GM12878 (cell line): ENCODE data around the gene IFITM5. TPM values are rescaled to one million over a fixed set of nuclear protein-coding genes. Genes with fewer than 3 reads are reported as not detected.
"Not testable (repeated sequence)": the region's sequence is repeated elsewhere in the genome, so short reads cannot be mapped to it uniquely, and the experiment has no call there.

Source experiments
- ATAC-seq: fragments of 200-7000 bp; cut with Tn5 transposase; 3 replicates; pipeline ENCODE4 v1.9.1; 2020; ENCODE audit warnings: mild to moderate bottlenecking, moderate library complexity
- BruUV-seq: library from RNA; stranded (reverse); fragments of 400-500 nt; replicated peaks from 2 replicates; lab custom pipeline; 2021; lab: Mats Ljungman, UMichigan
- CTCF ChIA-PET: fragments of 300-600 bp; sonication (Branson Sonifier 250); formaldehyde crosslinking; extraction: SDS; loops from one replicate; lab custom pipeline; 2021; ENCODE audit warnings: inconsistent platforms; lab: Yijun Ruan, JAX
- POLR2A ChIA-PET: fragments of 350-600 bp; formaldehyde crosslinking; extraction: SDS; loops from one replicate; lab custom pipeline; 2021; ENCODE audit warnings: inconsistent platforms; lab: Charles Lee
- RAD21 ChIA-PET: fragments of 300-600 bp; sonication (Branson Sonifier 250); formaldehyde crosslinking; loops from one replicate; lab custom pipeline; 2023; ENCODE audit warnings: antibody characterized with exemption; ENCODE audit not compliant: unreplicated experiment; lab: Charles Lee
- SMC1A ChIA-PET: fragments of 300-600 bp; sonication (Branson Sonifier 250); formaldehyde crosslinking; loops from one replicate; lab custom pipeline; 2023; ENCODE audit not compliant: unreplicated experiment, uncharacterized antibody; lab: Charles Lee
- DNase-seq: peaks from one replicate; pipeline ENCODE4 v3.0.0-alpha.2; 2011; ENCODE audit warnings: low read depth, low spot score
- FAIRE-seq: peaks from 3 replicates; lab custom pipeline; 2011; peaks lifted over from hg19 to GRCh38; lab: Jason Lieb, UNC
- H2AFZ ChIP-seq: 2 replicates; pipeline ENCODE4 v1.6.0; 2011; ENCODE audit warnings: low read depth, low read length, control low read depth; ENCODE audit not compliant: control insufficient read depth
- H3K27ac ChIP-seq: 2 replicates; pipeline ENCODE4 v1.5.1; 2011; ENCODE audit warnings: control low read depth; ENCODE audit not compliant: control insufficient read depth, insufficient read depth
- H3K27me3 ChIP-seq, 2 experiments: replicated peaks in 1 of 2; 2 replicates each; pipeline versions ENCODE4 v1.6.0 to v1.6.1; 2011; ENCODE audit warnings: low read length in 1 of 2; ENCODE audit not compliant: control insufficient read depth in 2 of 2, insufficient read depth in 2 of 2
- H3K36me3 ChIP-seq, 2 experiments: 2 replicates each; pipeline ENCODE4 v1.5.1; 2011; ENCODE audit warnings: low read length in 1 of 2; ENCODE audit not compliant: control insufficient read depth in 2 of 2, insufficient read depth in 2 of 2
- H3K4me1 ChIP-seq: 2 replicates; pipeline ENCODE4 v1.6.1; 2011; ENCODE audit warnings: mild to moderate bottlenecking, low read length, moderate library complexity, mixed read lengths; ENCODE audit not compliant: control insufficient read depth, insufficient read depth
- H3K4me2 ChIP-seq: 2 replicates; pipeline ENCODE4 v1.6.0; 2011; ENCODE audit warnings: control low read depth; ENCODE audit not compliant: control insufficient read depth, insufficient read depth
- H3K4me3 ChIP-seq: fragments of 200-600 bp; sonication (generic); 2 replicates; pipeline ENCODE4 v1.5.1; 2016
- H3K79me2 ChIP-seq: 2 replicates; pipeline ENCODE4 v1.6.0; 2011; ENCODE audit warnings: low read length; ENCODE audit not compliant: control insufficient read depth, insufficient read depth
- H3K9ac ChIP-seq: 2 replicates; pipeline ENCODE4 v1.8.0; 2011; ENCODE audit warnings: low read length, control low read depth, mixed read lengths; ENCODE audit not compliant: control insufficient read depth, insufficient read depth
- H3K9me3 ChIP-seq: replicated peaks from 3 replicates; pipeline ENCODE4 v1.5.1; 2011; ENCODE audit warnings: mild to moderate bottlenecking, low read length; ENCODE audit not compliant: control insufficient read depth, insufficient read depth
- H4K20me1 ChIP-seq: 2 replicates; pipeline ENCODE4 v1.6.0; 2011; ENCODE audit not compliant: control insufficient read depth, insufficient read depth
- WGBS: methylation state at CpG from one replicate; pipeline ENCODE4 v1.1.6; 2016; ENCODE audit warnings: low lambda C conversion rate; ENCODE audit not compliant: insufficient replicate concordance, insufficient coverage; ENCODE audit errors: missing lambda C conversion rate; 5-methylcytosine and 5-hydroxymethylcytosine counted together
- in situ Hi-C: fragments of 300-500 bp; cut with MboI; formaldehyde crosslinking; loops from 9 replicates; pipeline ENCODE4 v1.14.3; 2018; ENCODE audit warnings: mixed read lengths
- intact Hi-C: fragments of 100-400 bp; cut with micrococcal nuclease; formaldehyde crosslinking; loops from one replicate; pipeline ENCODE4 v1.14.2; 2022; ENCODE audit not compliant: unreplicated experiment
- polyA plus RNA-seq, 11 experiments: library from polyadenylated mRNA; depleted of rRNA in 4 of 11; unstranded in 6 of 11; stranded (reverse) in 5 of 11; fragments of >200 nt; fragmentation: Nextera tagmentation in 4 of 11; fragmentation: Illumina TruSeq in 1 of 11; extraction: Ambion mirVana in 4 of 11; extraction: Trizol in 1 of 11; gene quantifications; 1 replicate in 1 of 11; 2 replicates in 10 of 11; pipeline versions ENCODE4 v1.2.1 to v1.2.3, GENCODE V29; 2011 to 2016; ENCODE audit warnings: inconsistent platforms in 2 of 11, missing spikeins in 2 of 11, low read depth in 1 of 11
- total RNA-seq, 4 experiments: library from RNA; depleted of rRNA in 3 of 4; stranded (reverse); fragments of >200 nt in 3 of 4; fragmentation: Illumina TruSeq in 1 of 4; extraction: Trizol in 1 of 4; gene quantifications; 2 replicates each; pipeline versions ENCODE4 v1.2.1 to v1.2.3, GENCODE V29; 2013 to 2021

Gene IFITM5
- total and polyA plus RNA-seq, 10 of the 15 experiments (the other 5 are each of a cell fraction or from before 2014, with no cell fraction given) = not detected

DNA sequence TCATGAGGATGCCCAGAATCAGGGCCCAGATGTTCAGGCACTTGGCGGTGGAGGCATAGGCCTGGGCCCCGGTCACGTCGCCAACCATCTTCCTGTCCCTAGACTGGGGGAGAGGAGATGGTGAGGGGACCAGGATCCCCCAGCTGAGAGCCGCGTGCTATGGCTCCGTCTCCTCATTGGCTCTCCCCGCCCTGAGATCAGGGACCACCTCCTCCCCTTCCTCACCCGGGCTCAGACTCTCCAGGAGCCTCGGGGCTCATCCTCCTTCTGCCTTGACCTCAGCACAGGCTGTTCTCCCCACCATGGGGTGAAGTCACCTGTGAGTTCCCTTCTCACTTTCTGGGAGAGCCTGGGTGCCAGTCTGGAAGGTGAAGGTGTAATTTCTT lies 20.6 kb upstream of the IFITM5 start:
- H3K4me3 ChIP-seq, CTCF ChIA-PET, BruUV-seq, in situ Hi-C loops, DNase-seq, FAIRE-seq, ATAC-seq, H3K27ac ChIP-seq, H3K27me3 ChIP-seq, H3K9ac ChIP-seq, POLR2A ChIA-PET, H3K4me1 ChIP-seq, RAD21 ChIA-PET, H4K20me1 ChIP-seq, H2AFZ ChIP-seq, H3K36me3 ChIP-seq, H3K9me3 ChIP-seq, intact Hi-C loops, SMC1A ChIA-PET: not testable (repeated sequence)
- WGBS = 100% methylated on average over 7 of the region's 10 CpGs
- peaks cover 32% of the 10 kb centered on the region for H3K79me2 ChIP-seq
- H3K4me2 ChIP-seq = 0 out of 2 replicates have a peak overlapping the region, but pooled peaks have one; percentile 60

DNA sequence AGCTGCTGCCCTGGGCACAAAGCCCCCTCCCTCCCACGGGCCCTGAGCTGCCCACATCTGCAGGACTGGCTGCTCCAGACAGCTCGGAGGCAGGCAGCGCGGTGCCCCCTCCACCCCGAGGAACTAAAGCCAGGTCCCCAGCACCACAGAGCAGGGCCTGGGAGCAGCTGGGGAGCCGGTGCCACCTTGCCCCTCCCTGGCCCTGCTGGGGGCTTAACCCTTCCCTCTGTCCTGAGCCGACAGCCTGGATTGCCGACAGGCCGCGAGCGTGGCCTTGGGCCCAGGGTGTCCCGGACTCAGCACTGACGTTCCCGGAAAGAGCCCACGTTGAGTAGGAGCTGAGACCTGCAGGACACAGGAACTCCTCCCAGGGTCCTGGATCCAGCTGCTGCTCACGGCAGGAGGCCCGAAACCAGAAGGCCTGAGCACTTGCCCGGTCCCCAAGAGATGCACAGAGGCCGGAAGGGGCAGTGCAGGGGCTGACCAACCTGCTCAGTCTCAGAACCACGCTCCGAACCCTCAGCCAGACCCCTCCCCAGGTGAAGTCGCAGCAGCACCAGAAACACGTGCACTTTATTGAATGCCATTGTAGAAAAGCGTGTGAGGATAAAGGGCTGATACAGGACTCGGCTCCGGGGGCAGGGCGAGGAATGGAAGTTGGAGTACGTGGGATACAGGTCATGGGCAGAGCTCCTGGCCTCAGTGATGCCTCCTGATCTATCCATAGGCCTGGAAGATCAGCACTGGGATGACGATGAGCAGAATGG lies 20.0 kb upstream of the IFITM5 start:
- 62% methylated on average over 20 of the region's 29 CpGs for WGBS
- Histone ChIP-seq H3K4me3 (peak overlapping the region; percentile 50; the same call in 1 of the 2 replicates), H3K4me2 (peak overlapping the region; percentile 60), H3K79me2 (peaks cover 38% of the 10 kb centered on the region), H3K27ac (peak overlapping the region; percentile 58), H3K9ac (peak overlapping the region; percentile 54; the same call in 1 of the 2 replicates)
- SMC1A ChIA-PET, H3K4me1 ChIP-seq, intact Hi-C loops, CTCF ChIA-PET, H3K27me3 ChIP-seq, H2AFZ ChIP-seq, H3K36me3 ChIP-seq, in situ Hi-C loops, FAIRE-seq, H4K20me1 ChIP-seq, H3K9me3 ChIP-seq, BruUV-seq, DNase-seq: not testable (repeated sequence)
- ChIA-PET POLR2A (interaction anchor here (1.1 kb wide), 1 partner anchor 10 kb away, joined by 6 read pairs; no protein-coding TSS in a partner anchor), RAD21 (interaction anchor here (0.8 kb wide), 1 partner anchor 11 kb away, joined by 3 read pairs; no protein-coding TSS in a partner anchor)
- ATAC-seq = peak; percentile 42

DNA sequence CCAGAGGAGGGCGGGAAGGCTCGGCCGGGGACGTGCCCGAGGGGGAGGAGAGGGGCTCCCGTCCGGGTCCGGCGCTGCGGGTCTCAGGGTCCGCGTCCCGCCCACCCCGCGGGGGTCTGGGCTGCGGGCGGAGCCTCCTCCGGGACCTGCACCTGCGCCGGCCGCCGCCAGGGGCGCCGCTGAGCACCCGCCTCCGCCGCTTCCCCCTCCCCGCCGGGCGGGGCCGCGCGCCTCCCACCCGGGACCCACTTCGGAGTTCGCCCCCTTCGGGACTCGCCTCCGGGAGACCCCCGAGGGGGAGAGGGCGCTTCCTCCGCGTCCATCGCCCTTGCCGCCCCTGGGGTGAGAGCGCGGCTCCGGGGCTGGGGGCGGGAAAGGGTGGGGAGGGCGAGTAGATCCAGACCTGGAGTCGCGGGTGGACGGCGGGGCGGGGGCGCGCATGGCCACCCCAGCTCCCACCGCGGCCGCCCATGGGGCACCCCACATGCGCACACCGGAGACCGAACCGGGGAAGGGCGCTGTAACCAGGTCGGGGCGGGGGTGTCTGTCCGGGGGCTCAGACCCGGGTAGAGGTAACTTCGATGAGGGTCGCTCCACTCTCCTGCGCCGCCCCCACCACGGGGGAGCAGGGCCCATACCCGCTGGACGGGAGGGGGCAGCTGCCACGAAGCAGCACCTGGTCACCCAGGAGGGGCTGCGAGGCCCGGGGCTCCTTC lies 19.2 kb upstream of the IFITM5 start:
- FAIRE-seq, H3K36me3 ChIP-seq, DNase-seq, BruUV-seq, H3K4me1 ChIP-seq, H2AFZ ChIP-seq, H3K27me3 ChIP-seq, intact Hi-C loops, in situ Hi-C loops, H4K20me1 ChIP-seq, H3K9me3 ChIP-seq: not testable (repeated sequence)
- peak overlapping the region; percentile 54; the same call in 1 of the 2 replicates for H3K9ac ChIP-seq
- H3K4me3 ChIP-seq = peak overlapping the region; percentile 50; the same call in 1 of the 2 replicates
- SMC1A ChIA-PET = interaction anchor here (1.3 to 4.0 kb wide), 5 partner anchors 10 to 51 kb away, joined by 3 to 42 read pairs (median 7); no protein-coding TSS in a partner anchor
- ATAC-seq = peak; percentile 52
- CTCF ChIA-PET = interaction anchor here (0.6 to 3.7 kb wide), 4 partner anchors 10 to 37 kb away, joined by 3 to 43 read pairs (median 20); partner anchors contain the start of gene IFITM2
- peak overlapping the region; percentile 25; the same call in 1 of the 2 replicates for H3K4me2 ChIP-seq
- RAD21 ChIA-PET = interaction anchor here (0.8 to 4.5 kb wide), 4 partner anchors 11 to 36 kb away, joined by 3 to 46 read pairs (median 15); partner anchors contain the start of gene IFITM2
- H3K79me2 ChIP-seq = peaks cover 46% of the 10 kb centered on the region
- peak overlapping the region; percentile 58 for H3K27ac ChIP-seq
- under 1% methylated on average over 12 of the region's 79 CpGs for WGBS
- POLR2A ChIA-PET = interaction anchor here (0.8 to 4.5 kb wide), 6 partner anchors 9 to 50 kb away, joined by 3 to 45 read pairs (median 6); no protein-coding TSS in a partner anchor
